Esophagus squamous epithelium (tissue), 4 donors: Measurements from ENCODE around the gene B3GNT7.

Source experiments
- POLR2A ChIP-seq, 4 donors: fragments of 450-650 bp; IDR thresholded peaks; one replicate each; pipeline ENCODE4 v1.6.1; 2017; ENCODE audit warnings: antibody characterized with exemption in 4 of 4, mild to moderate bottlenecking in 4 of 4, moderate library complexity in 3 of 4
- TF ChIP-seq, protein P1 (sequence below), 6 experiments: fragments of 450-650 bp in 4 of 6; fragments of 200-600 bp in 2 of 6; sonication (generic) in 2 of 6; IDR thresholded peaks; one replicate each; pipeline ENCODE4 v1.5.1; 2016 to 2019; ENCODE audit warnings: antibody characterized with exemption in 6 of 6, mild to moderate bottlenecking in 4 of 6, moderate library complexity in 4 of 6

GRCh38 chr2:231370749-231371429 lies 24.6 kb upstream of the B3GNT7 start:
- TF ChIP-seq, protein P1, sequence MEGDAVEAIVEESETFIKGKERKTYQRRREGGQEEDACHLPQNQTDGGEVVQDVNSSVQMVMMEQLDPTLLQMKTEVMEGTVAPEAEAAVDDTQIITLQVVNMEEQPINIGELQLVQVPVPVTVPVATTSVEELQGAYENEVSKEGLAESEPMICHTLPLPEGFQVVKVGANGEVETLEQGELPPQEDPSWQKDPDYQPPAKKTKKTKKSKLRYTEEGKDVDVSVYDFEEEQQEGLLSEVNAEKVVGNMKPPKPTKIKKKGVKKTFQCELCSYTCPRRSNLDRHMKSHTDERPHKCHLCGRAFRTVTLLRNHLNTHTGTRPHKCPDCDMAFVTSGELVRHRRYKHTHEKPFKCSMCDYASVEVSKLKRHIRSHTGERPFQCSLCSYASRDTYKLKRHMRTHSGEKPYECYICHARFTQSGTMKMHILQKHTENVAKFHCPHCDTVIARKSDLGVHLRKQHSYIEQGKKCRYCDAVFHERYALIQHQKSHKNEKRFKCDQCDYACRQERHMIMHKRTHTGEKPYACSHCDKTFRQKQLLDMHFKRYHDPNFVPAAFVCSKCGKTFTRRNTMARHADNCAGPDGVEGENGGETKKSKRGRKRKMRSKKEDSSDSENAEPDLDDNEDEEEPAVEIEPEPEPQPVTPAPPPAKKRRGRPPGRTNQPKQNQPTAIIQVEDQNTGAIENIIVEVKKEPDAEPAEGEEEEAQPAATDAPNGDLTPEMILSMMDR (IDR thresholded peaks at IDR 0.05): no peak
- no peak for TF ChIP-seq POLR2A (IDR thresholded peaks at IDR 0.05)
